HG03175 (cell line): Measurements from ENCODE around the gene MSLN.
A peak's percentile ranks its signal among the peaks of the same experiment; 100 is the strongest.
"Not testable (repeated sequence)": the region's sequence is repeated elsewhere in the genome, so short reads cannot be mapped to it uniquely, and the experiment has no call there.

Experiments used
- ATAC-seq: cut with Tn5 transposase; IDR thresholded peaks from one replicate; pipeline ENCODE4 v1.9.1; 2021; ENCODE audit warnings: mild to moderate bottlenecking, moderate library complexity; ENCODE audit not compliant: unreplicated experiment

The MSLN gene

DNA sequence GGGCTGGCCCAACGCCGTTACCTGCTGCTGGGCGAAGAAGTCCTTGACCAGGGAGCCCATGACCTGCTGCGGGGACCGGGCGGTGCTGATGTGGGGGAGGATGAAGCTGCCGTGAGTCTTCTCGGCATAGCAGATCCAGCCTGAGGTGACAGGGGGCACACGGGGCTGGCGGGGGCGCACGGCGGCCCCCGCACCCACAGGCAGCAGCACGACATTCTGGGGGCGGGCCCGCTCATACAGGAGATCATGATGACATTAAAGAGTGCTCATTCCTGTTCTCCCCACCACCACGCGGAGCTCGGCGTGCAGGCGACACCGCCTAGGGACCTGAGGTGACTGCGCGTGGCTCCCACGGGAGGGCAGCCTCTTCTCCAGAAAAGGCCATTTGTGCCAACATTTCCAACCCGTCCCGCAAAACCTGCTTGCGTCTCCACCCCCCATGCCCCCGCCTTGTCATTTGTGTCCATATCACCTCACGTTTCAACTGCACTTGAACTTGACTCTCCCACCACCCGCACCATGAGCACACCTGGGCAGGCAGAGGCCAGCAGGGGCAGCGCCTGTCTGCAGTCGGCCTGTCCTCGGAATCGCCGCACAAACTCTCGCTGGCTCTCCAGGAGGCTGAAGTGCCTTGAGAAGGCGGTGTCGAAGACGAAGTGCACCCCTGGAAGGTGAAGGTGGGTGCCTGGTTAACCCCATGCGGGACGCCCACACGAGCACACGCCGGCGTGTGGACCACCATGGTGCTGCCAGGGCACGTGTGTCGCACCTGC, 26.1 kb upstream of the MSLN start:
- no peak for ATAC-seq

GRCh38 chr16:734981-735881, 25.3 kb upstream of the MSLN start:
- ATAC-seq, result no peak

GRCh38 chr16:735982-736453, 24.5 kb upstream of the MSLN start:
- no peak for ATAC-seq

DNA sequence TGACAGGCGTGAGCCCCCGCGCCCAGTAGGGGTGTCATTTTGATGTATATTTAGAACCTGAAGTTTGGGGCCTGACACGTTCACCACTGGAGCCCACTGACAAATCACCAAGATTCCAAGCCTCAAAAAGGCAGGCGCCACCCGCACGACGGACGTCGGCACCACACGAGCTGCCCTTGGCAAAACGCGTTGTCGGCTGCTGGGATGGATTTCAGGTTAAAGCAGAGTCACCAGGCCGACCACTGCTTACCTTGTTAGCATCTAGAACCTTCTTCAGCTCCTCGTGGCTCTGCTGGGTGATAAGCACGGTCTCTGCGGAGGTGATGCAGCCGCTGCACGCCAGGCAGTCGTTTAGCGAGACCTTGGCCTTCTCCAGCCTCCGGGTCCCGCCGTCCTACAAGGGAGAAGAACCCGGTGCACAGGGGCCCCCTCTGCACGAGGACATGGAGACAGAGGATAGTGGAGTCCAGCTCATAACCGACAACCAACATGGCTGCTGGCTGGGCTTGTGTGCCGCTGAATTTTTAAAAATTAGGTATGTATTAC, 23.5 kb upstream of the MSLN start:
- ATAC-seq, result no peak

GRCh38 chr16:739560-740458, 20.7 kb upstream of the MSLN start:
- ATAC-seq, result no peak

- peak; percentile 14 for ATAC-seq
Measured at GRCh38 chr16:740459-740763, 20.1 kb upstream of the MSLN start.

GRCh38 chr16:740764-741505, 19.6 kb upstream of the MSLN start, which contains the start of gene CIAO3:
Gene CIAO3 (minus strand): TSS chr16:740997. CDS start chr16:740985, 12 bp downstream.
- peak; percentile 68 for ATAC-seq

GRCh38 chr16:741986-742629, 18.4 kb upstream of the MSLN start:
- ATAC-seq, result no peak

GRCh38 chr16:742894-743293, 17.6 kb upstream of the MSLN start:
- not testable (repeated sequence) for ATAC-seq

DNA sequence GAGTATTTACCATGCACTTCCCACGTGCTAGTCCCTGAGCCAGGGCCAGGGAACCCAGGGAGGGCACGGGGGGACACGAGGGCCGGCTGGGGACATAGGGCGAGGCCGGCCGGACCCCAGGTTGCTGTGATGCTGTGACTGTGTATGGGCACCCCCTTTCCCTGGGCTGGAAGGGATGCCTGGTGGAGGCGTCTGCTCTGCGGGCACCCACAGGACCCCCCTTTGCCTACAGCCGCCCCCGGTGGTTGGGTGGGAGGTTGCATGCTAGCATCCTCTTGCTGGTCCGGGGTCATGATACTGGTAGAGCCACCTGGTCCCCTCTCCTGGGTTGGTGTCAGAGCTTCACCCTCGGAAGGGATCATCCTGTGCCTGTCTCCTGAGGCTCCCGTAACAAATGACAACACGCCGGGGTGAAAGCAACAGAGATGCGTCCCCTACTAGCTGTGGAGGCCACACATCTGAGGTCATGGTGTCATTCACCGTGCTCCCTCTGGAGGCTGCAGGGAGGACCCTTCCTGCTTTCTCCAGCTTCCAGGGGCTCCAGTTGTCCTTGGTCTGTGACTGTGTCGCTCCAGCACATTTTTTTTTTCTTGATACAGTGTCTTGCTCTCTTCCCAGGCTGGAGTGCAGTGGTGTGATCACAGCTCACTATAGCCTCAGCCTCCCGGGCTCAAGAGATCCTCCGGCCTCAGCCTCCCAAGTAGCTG, 16.6 kb upstream of the MSLN start:
- ATAC-seq, result no peak

GRCh38 chr16:745739-746138, 14.8 kb upstream of the MSLN start:
- no peak for ATAC-seq

DNA sequence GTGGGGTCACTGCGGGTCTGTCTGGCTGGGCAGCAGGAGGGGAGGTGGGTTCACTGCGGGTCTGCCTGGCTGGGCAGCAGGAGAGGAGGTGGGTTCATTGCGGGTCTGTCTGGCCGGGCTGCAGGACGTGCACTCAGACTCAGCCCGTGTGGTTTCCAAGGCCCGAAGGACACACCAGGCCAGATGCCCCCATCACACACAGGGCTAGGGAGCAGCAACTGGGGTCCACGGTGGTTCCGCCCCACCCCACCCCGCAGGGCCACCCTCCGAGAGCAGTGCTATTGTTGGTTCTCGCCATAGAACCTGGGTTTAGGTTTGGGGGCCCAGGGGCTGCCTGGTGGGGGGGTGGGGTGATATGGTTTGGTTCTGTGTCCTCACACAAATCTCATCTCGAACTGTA, 13.9 kb upstream of the MSLN start:
- no peak for ATAC-seq

DNA sequence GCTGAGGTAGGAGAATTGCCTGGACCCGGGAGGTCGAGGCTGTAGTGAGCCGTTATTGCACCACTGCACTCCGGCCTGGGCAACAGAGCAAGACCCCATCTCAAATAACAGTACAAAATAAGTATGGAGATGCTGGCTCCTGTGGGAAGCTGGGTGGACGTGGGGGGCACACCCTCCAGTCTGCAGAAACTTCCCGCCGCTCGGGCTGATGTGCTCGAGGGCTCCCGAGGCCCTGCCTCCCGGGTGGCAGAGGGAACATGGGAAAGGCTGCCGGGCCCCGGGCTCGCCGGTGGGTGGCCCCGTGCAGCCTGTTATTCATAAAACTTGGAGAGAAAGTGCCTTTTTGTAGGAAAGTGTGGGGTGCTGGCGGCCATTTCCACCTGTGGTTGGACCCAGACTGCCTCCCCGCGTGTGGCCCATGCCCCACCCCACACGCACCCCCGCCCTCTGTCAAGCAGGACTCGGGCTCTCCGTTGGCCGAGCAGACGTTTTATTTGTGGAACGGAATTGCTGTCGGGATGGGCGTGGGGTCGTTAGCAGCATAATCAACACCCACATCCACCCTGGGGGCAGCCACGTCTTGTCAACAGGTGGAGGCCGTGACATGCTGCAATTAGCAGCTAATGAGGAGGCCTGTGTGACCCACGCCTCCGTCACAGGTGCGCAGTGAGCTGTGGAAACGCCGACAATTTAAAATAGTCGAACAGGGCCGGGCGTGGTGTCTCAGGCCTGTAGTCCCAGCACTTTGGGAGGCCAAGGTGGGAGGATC, 12.4 kb upstream of the MSLN start:
- ATAC-seq, result no peak

DNA sequence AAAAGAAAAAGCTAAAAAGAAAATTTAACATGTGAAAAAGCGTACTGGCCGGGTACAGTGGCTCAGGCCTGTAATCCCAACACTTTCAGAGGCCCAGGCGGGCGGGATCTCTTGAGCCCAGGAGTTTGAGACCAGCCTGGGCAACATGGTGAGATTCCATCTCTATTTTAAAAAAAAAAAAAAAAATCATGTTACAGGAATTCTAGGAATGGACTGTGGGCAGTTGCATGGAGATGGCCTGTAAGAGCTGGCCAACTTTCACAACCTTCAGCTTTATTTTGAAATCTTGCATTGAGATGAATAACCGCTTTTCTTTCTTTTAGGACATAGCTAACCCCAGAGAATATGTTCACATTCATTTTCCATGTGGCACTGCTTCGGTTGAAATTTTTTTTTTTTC, 11.5 kb upstream of the MSLN start:
- no peak for ATAC-seq

DNA sequence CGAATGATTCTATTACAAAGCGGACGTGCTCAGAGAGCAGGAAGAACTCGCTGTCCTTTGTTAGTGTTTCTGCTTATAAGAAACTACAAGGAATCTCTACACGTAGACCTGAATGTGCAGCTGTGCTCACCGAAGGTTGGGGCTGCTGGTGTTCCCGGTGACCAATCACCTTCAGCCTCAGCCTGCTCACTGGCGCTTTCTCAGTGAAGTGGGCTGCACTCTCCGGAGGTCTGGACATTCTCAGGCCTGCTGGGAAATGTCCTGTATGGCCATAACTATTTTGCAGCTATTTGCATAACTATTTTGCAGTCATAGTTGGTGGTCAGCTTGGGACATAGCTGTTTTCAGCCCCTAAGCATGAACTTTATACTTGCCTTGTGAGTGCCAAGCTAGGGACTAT, 10.0 kb upstream of the MSLN start:
- ATAC-seq, result no peak

DNA sequence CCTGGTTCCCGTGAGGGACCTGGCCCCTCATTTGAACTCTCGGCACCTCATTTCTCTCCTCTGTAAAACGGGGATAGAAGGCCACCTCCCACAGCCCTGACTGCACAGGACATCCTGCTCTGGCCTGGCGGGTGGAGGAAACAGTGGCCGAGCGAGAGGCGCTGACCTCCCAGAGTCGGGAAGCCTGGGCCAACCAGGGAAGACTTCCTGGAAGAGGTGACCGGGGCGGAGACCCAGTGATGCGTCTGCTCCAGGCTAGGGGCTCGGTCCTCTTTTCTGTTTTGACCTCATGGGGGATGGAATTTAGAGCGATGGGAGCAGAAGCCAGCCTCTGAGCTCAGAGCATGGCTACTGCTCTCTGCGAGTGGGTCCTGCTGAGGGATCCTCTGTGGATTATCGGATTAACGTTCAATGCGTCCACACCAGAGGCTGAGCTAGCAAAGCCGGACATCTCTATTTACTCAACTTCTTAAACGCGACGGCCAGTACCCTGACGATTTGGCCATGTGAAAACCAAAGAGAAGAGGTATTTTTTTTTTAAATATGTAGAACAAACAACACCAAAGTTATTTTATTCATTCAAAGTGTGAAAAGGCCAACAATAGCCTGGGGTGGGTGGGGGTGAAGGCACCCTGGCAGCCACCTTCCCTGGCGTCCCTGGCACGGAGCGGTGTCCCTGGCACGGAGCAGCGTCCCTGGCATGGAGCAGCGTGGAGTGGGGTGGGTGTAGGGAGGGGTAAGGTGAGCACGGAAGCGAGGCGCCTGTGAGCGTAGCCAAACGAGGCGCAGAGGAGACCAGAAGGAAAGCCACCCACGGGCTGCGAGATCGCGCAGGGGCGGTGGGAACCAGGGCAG, 9.2 kb upstream of the MSLN start:
- no peak for ATAC-seq

DNA sequence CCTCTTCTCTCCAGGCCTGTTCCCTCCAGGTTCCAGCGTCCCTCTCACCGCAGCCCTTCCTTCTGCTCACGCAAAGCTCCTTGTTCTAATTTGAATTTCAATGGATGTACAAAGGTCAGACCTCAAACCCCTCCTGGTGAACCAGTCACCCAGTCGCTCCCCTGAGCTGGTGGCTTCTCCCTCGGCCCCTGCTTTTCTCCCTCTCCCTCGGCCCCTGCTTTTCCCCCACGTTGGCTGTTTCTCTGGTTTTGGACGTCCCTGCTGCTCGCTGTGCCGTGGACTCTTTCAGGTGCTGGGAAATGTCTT, 8.6 kb upstream of the MSLN start:
- ATAC-seq, result no peak
